ENCODE results near the gene RAB3B.
"Not testable (repeated sequence)": the region's sequence is repeated elsewhere in the genome, so short reads cannot be mapped to it uniquely, and the experiment has no call there.

RAB3B gene

DNA sequence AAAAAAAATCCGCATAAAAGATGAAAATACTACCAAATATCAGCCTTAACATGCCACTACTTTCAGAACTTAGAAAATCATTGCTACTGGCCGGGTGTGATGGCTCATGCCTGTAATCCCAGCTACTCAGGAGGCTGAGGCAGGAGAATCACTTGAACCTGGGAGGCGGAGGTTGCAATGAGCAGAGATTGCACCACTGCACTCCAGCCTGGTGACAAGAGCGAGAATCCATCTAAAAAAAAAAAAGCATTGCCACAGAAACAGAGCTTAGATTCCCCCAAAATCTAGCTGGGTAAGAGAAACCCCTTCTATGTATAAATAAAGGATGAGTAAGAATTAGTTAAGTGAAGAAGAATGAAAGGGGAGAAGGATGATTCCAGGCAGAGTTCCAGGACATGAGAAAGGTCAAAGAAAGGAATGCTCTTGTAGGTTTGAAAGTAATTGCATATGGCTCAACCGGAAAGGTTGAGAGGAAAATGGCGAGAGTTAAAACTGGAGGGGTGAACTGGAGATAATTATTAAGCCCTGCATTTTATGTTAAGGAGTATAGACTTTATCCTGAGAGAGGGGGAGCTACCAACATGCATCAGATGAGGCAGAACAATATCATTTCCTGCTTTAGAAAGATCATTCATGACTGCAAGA, 92.3 kb downstream of the RAB3B start:
- peaks cover 27% of the 10 kb centered on the region for H3K27me3 Mint-ChIP-seq (ENCODE audit: low read depth, poor library complexity)
- TF ChIP-seq, protein P1, sequence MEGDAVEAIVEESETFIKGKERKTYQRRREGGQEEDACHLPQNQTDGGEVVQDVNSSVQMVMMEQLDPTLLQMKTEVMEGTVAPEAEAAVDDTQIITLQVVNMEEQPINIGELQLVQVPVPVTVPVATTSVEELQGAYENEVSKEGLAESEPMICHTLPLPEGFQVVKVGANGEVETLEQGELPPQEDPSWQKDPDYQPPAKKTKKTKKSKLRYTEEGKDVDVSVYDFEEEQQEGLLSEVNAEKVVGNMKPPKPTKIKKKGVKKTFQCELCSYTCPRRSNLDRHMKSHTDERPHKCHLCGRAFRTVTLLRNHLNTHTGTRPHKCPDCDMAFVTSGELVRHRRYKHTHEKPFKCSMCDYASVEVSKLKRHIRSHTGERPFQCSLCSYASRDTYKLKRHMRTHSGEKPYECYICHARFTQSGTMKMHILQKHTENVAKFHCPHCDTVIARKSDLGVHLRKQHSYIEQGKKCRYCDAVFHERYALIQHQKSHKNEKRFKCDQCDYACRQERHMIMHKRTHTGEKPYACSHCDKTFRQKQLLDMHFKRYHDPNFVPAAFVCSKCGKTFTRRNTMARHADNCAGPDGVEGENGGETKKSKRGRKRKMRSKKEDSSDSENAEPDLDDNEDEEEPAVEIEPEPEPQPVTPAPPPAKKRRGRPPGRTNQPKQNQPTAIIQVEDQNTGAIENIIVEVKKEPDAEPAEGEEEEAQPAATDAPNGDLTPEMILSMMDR (IDR thresholded peaks at IDR 0.05): no peak
- no peaks in the 10 kb centered on the region for H3K36me3 Mint-ChIP-seq (ENCODE audit: low read depth)
- H3K4me3 Mint-ChIP-seq: no peak overlapping the region
- DNase-seq: no peak
- H3K4me1 Mint-ChIP-seq: peaks cover 24% of the 10 kb centered on the region
- H3K9me3 Mint-ChIP-seq: peaks cover 13% of the 10 kb centered on the region
- no peak overlapping the region for H3K27ac Mint-ChIP-seq

GRCh38 chr1:51897699-51898031, 92.8 kb downstream of the RAB3B start:
- H3K27me3 Mint-ChIP-seq (ENCODE audit: low read depth, poor library complexity): peaks cover 30% of the 10 kb centered on the region
- H3K4me3 Mint-ChIP-seq: no peak overlapping the region
- TF ChIP-seq, protein P1 (IDR thresholded peaks at IDR 0.05): no peak
- H3K4me1 Mint-ChIP-seq: peaks cover 24% of the 10 kb centered on the region
- H3K36me3 Mint-ChIP-seq (ENCODE audit: low read depth): no peaks in the 10 kb centered on the region
- H3K9me3 Mint-ChIP-seq: peaks cover 15% of the 10 kb centered on the region
- no peak for DNase-seq
- no peak overlapping the region for H3K27ac Mint-ChIP-seq

GRCh38 chr1:51894748-51895147, 95.8 kb downstream of the RAB3B start:
- not testable (repeated sequence) for DNase-seq; H3K4me3 Mint-ChIP-seq; H3K36me3 Mint-ChIP-seq (ENCODE audit: low read depth); H3K27ac Mint-ChIP-seq
- Mint-ChIP-seq H3K9me3 (peaks cover 15% of the 10 kb centered on the region), H3K4me1 (peaks cover 22% of the 10 kb centered on the region), H3K27me3 (ENCODE audit: low read depth, poor library complexity) (peaks cover 57% of the 10 kb centered on the region)

DNA sequence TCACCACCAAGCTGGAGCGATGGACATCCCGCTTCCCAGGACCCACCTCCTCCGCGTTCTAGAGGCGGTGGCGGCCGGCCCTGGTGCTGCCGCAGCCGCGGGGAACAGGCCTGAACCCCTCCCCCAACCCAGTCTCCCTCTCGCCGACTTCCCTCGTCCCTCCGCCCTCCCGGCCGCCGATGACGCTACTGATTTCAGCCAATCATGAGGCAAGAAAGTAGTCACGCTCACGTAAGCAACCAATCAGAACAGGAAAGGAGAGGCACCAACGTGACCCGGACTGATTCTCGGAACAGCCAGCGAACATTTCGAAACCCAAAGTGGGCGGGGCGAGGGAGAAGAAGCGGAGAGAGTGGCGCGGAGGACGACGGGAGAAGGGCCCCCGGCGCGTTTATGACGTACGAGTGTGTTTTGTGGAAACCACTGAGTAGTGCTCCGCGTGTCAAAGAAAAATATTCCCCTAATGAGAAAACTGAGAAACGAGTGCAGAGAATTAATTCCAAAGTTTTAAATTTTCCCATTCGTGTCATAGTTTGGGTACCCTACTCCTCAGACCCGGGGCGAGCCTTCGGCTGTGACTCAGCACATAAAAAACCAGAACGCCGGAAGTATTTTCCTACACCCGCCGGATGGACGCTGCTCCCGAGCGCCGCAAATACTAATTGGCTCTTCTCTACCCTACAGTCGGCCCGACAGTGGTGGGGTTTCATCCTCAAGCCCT, 111.7 kb downstream of the RAB3B start, which contains the start of gene NRDC:
NRDC (minus strand) TSS at position 112 of the 721 bp plus-strand sequence. CDS start 112 bp downstream, outside the sequence.
- no peak within 1 kb of the TSS for H3K4me3 Mint-ChIP-seq
- TF ChIP-seq, protein P1 (IDR thresholded peaks at IDR 0.05): no peak
- no peak within 1 kb of the TSS for H3K27ac Mint-ChIP-seq
- no peaks in the 10 kb centered on the region for H3K9me3 Mint-ChIP-seq
- H3K4me1 Mint-ChIP-seq: no peaks in the 10 kb centered on the region
- DNase-seq: peak; percentile 99
- H3K27me3 Mint-ChIP-seq (ENCODE audit: low read depth, poor library complexity): peaks cover 34% of the 10 kb centered on the region
- H3K36me3 Mint-ChIP-seq (ENCODE audit: low read depth): peaks cover 25% of the 10 kb centered on the region

DNA sequence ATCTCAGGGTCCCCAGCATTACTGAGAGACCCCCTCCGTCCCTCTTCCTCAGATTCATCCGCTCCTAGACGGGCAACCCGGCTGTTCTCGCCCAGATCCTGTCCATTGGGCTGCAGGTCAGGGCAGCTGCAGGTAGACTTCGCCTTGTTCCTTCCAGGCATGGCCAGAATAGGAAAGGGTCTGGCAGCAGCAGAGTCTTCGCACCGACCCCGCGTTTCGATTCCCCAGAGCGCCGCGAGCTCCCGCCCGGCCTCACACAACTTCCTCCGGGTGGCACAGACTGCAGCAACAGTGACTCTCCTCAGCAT, 112.2 kb downstream of the RAB3B start:
- TF ChIP-seq, protein P1 (IDR thresholded peaks at IDR 0.05): no peak
- Mint-ChIP-seq H3K27me3 (ENCODE audit: low read depth, poor library complexity) (peaks cover 29% of the 10 kb centered on the region), H3K36me3 (ENCODE audit: low read depth) (peaks cover 27% of the 10 kb centered on the region), H3K9me3 (no peaks in the 10 kb centered on the region), H3K4me1 (no peaks in the 10 kb centered on the region), H3K27ac (no peak overlapping the region), H3K4me3 (no peak overlapping the region)
- DNase-seq: no peak

- Mint-ChIP-seq H3K27me3 (ENCODE audit: low read depth, poor library complexity) (peaks cover 23% of the 10 kb centered on the region), H3K9me3 (no peaks in the 10 kb centered on the region), H3K4me1 (no peaks in the 10 kb centered on the region), H3K27ac (no peak overlapping the region), H3K4me3 (no peak overlapping the region), H3K36me3 (ENCODE audit: low read depth) (peaks cover 27% of the 10 kb centered on the region)
- no peak for DNase-seq
- TF ChIP-seq, protein P1 (IDR thresholded peaks at IDR 0.05): no peak
Measured at GRCh38 chr1:51877434-51878307, 112.8 kb downstream of the RAB3B start.
